CD8-positive, alpha-beta memory T cell (primary cell): ENCODE data around the gene PAIP2B. TPM values are rescaled to one million over a fixed set of nuclear protein-coding genes. Genes with fewer than 3 reads are reported as not detected.
"Not testable (repeated sequence)": the region's sequence is repeated elsewhere in the genome, so short reads cannot be mapped to it uniquely, and the experiment has no call there.

ENCODE experiments used
- CTCF ChIA-PET: fragments of 350-600 bp; sonication (Branson Sonifier 250); formaldehyde crosslinking; loops from one replicate; lab custom pipeline; 2021; ENCODE audit warnings: antibody characterized with exemption; lab: Charles Lee
- POLR2A ChIA-PET: fragments of 350-600 bp; sonication (Branson Sonifier 250); formaldehyde crosslinking; loops from one replicate; lab custom pipeline; 2021; ENCODE audit warnings: antibody characterized with exemption; lab: Charles Lee
- DNase-seq, 5 donors: peaks; one replicate each; pipeline versions ENCODE4 v3.0.0 to v3.0.0-alpha.2; 2020 to 2022; ENCODE audit warnings: mixed read lengths in 1 of 5
- H3K27ac ChIP-seq: one replicate; pipeline ENCODE4 v1.7.0; 2013; ENCODE audit warnings: low read depth, mild to moderate bottlenecking, low read length, moderate library complexity
- H3K27me3 ChIP-seq: 2 replicates; pipeline ENCODE4 v1.7.0; 2013; ENCODE audit warnings: low read length, mild to moderate bottlenecking; ENCODE audit not compliant: insufficient read depth, poor library complexity, severe bottlenecking
- H3K36me3 ChIP-seq: 2 replicates; pipeline ENCODE4 v1.7.0; 2013; ENCODE audit warnings: mild to moderate bottlenecking, low read length, moderate library complexity; ENCODE audit not compliant: insufficient read depth
- H3K4me1 ChIP-seq: 2 replicates; pipeline ENCODE4 v1.7.0; 2013; ENCODE audit warnings: mild to moderate bottlenecking, low read length, moderate library complexity; ENCODE audit not compliant: insufficient read depth
- H3K4me3 ChIP-seq: 2 replicates; pipeline ENCODE4 v1.7.0; 2013; ENCODE audit warnings: mild to moderate bottlenecking, low read length
- H3K9me3 ChIP-seq: 2 replicates; pipeline ENCODE4 v1.7.0; 2013; ENCODE audit warnings: mild to moderate bottlenecking, low read length
- H3K27ac Mint-ChIP-seq, 8 donors: one replicate each; pipeline ENCODE4 v1.8.0; 2020 to 2021; ENCODE audit warnings: mixed read lengths in 8 of 8, mild to moderate bottlenecking in 6 of 8, inconsistent platforms in 3 of 8, moderate library complexity in 3 of 8
- H3K27me3 Mint-ChIP-seq, 2 donors: one replicate each; pipeline ENCODE4 v1.8.0; 2020 to 2021; ENCODE audit warnings: mixed read lengths in 2 of 2, mild to moderate bottlenecking in 1 of 2, moderate library complexity in 1 of 2
- H3K36me3 Mint-ChIP-seq, 3 donors: one replicate each; pipeline ENCODE4 v1.8.0; 2020 to 2021; ENCODE audit warnings: mixed read lengths in 3 of 3, inconsistent platforms in 1 of 3, mild to moderate bottlenecking in 1 of 3
- H3K4me1 Mint-ChIP-seq, 3 donors: one replicate each; pipeline ENCODE4 v1.8.0; 2020 to 2021; ENCODE audit warnings: mixed read lengths in 3 of 3, inconsistent platforms in 1 of 3, mild to moderate bottlenecking in 1 of 3
- H3K4me3 Mint-ChIP-seq, 7 donors: one replicate each; pipeline ENCODE4 v1.8.0; 2020 to 2021; ENCODE audit warnings: mixed read lengths in 7 of 7, mild to moderate bottlenecking in 6 of 7, moderate library complexity in 4 of 7, inconsistent platforms in 2 of 7
- H3K9me3 Mint-ChIP-seq, 5 donors: one replicate each; pipeline ENCODE4 v1.8.0; 2020 to 2022; ENCODE audit warnings: mixed read lengths in 5 of 5, mild to moderate bottlenecking in 3 of 5, moderate library complexity in 2 of 5, inconsistent platforms in 1 of 5
- polyA plus RNA-seq: library from polyadenylated mRNA; unstranded; fragments of 300-500 nt; fragmentation: Illumina TruSeq; gene quantifications from one replicate; pipeline ENCODE4 v1.2.3, GENCODE V29; 2021
- total RNA-seq, 2 experiments: library from RNA; stranded (reverse); gene quantifications; one replicate each; pipeline ENCODE4 v1.2.3, GENCODE V29; 2021

The PAIP2B gene
- total and polyA plus RNA-seq, 3 experiments from 2014 or later: 2.1 to 2.3 (median 2.2) TPM

GRCh38 chr2:71233072-71233471 is 6.2 kb upstream of the PAIP2B start:
- POLR2A ChIA-PET, H3K4me3 ChIP-seq, H3K4me3 Mint-ChIP-seq, H3K4me1 Mint-ChIP-seq, H3K9me3 ChIP-seq, H3K27me3 ChIP-seq, H3K27ac ChIP-seq, DNase-seq, CTCF ChIA-PET, H3K36me3 Mint-ChIP-seq, H3K27ac Mint-ChIP-seq, H3K36me3 ChIP-seq, H3K4me1 ChIP-seq: not testable (repeated sequence)
- peaks cover 8 to 40% of the 10 kb centered on the region in 2 donors for H3K27me3 Mint-ChIP-seq
- H3K9me3 Mint-ChIP-seq: peaks cover 0 to 11% (median 5%) of the 10 kb centered on the region in 5 donors

GRCh38 chr2:71226096-71226964 is 573 bp downstream of the PAIP2B start:
- H3K4me1 Mint-ChIP-seq: peaks cover 17 to 31% (median 26%) of the 10 kb centered on the region in 3 donors
- H3K36me3 Mint-ChIP-seq: peaks cover 0 to 8% (median 4%) of the 10 kb centered on the region in 3 donors
- peaks cover 7 to 12% of the 10 kb centered on the region in 2 donors for H3K27me3 Mint-ChIP-seq
- Histone ChIP-seq H3K27me3 (no peaks in the 10 kb centered on the region), H3K4me1 (peaks cover 12% of the 10 kb centered on the region), H3K4me3 (peak overlapping the region; percentile 78), H3K9me3 (no peaks in the 10 kb centered on the region), H3K36me3 (no peaks in the 10 kb centered on the region), H3K27ac (peak overlapping the region; percentile 62)
- H3K27ac Mint-ChIP-seq: peak overlapping the region; percentile 76 to 99 (median 95)
- ChIA-PET CTCF (interaction anchor here (1.0 to 1.7 kb wide), 4 partner anchors 13 to 105 kb away, joined by 3 to 7 read pairs (median 4); partner anchors contain the start of gene ZNF638), POLR2A (interaction anchor here (1.0 to 1.8 kb wide), 3 partner anchors 50 to 158 kb away, joined by 6 to 14 read pairs (median 7); partner anchors contain the start of genes MCEE, MPHOSPH10 and NAGK)
- H3K4me3 Mint-ChIP-seq: peak overlapping the region; percentile 80 to 98 (median 97)
- DNase-seq: peak in 2 of 5 donors; percentile 6 to 10
- no peaks in the 10 kb centered on the region for H3K9me3 Mint-ChIP-seq

GRCh38 chr2:71224935-71225334 is 2.0 kb downstream of the PAIP2B start:
- DNase-seq: no peak
- POLR2A ChIA-PET: no interaction called here

GRCh38 chr2:71224457-71224856 is 2.4 kb downstream of the PAIP2B start:
- no peak for DNase-seq
- Histone ChIP-seq H3K27ac (no peak overlapping the region), H3K27me3 (no peaks in the 10 kb centered on the region), H3K4me1 (peaks cover 12% of the 10 kb centered on the region), H3K4me3 (no peak overlapping the region), H3K9me3 (no peaks in the 10 kb centered on the region), H3K36me3 (no peaks in the 10 kb centered on the region)
- CTCF ChIA-PET: no interaction called here
- peaks cover 0 to 8% (median 0%) of the 10 kb centered on the region in 3 donors for H3K36me3 Mint-ChIP-seq
- H3K27ac Mint-ChIP-seq: no peak overlapping the region
- H3K4me3 Mint-ChIP-seq: peak overlapping the region in 1 of 7 donors; percentile 80
- no peaks in the 10 kb centered on the region for H3K9me3 Mint-ChIP-seq
- POLR2A ChIA-PET: no interaction called here
- peaks cover 7% of the 10 kb centered on the region in 2 donors for H3K27me3 Mint-ChIP-seq
- H3K4me1 Mint-ChIP-seq: peaks cover 17 to 31% (median 26%) of the 10 kb centered on the region in 3 donors

More at GRCh38 chr2:71224935-71225334, 2.0 kb downstream of the PAIP2B start:
- H3K4me3 ChIP-seq: no peak overlapping the region
- CTCF ChIA-PET: no interaction called here
- Mint-ChIP-seq H3K27ac (no peak overlapping the region), H3K4me3 (peak overlapping the region in 2 of 7 donors; percentile 15 to 80), H3K36me3 (peaks cover 0 to 8% (median under 1%) of the 10 kb centered on the region in 3 donors), H3K9me3 (no peaks in the 10 kb centered on the region), H3K27me3 (peaks cover 6 to 7% of the 10 kb centered on the region in 2 donors), H3K4me1 (peaks cover 17 to 31% (median 26%) of the 10 kb centered on the region in 3 donors)
- no peak overlapping the region for H3K27ac ChIP-seq
- H3K36me3 ChIP-seq: no peaks in the 10 kb centered on the region
- no peaks in the 10 kb centered on the region for H3K9me3 ChIP-seq
- H3K27me3 ChIP-seq: no peaks in the 10 kb centered on the region
- peaks cover 12% of the 10 kb centered on the region for H3K4me1 ChIP-seq

DNA sequence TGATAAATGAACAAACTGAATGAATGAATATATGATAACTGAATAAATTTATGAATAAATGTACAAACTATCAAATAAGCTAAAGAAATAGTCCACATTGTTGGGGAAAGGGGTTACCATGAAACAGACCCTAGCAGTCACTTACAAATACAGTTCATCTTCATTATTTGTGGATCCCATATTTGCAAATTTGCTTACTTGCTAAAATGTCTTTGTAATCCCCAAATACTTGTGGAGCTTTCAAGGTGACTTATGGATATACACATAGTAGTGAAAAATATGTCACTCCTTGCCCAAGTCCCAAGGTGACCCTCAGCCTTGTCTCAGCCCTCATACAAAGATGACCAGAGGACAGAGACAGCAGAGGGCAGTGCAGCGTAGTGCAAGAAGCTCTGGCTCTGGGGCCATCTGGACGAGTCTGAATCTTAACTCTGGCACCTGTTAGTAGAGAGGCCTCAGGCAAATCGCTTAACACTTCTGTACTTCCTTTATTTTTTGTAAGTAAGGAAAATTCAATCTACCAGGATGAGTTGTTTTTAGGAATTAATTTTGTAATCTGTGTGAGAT is 3.1 kb downstream of the PAIP2B start:
- no peaks in the 10 kb centered on the region for H3K27me3 ChIP-seq
- Mint-ChIP-seq H3K27ac (no peak overlapping the region), H3K36me3 (peaks cover 0 to 8% (median 0%) of the 10 kb centered on the region in 3 donors), H3K9me3 (no peaks in the 10 kb centered on the region), H3K4me3 (no peak overlapping the region), H3K27me3 (peaks cover 3 to 7% of the 10 kb centered on the region in 2 donors), H3K4me1 (peaks cover 17 to 31% (median 26%) of the 10 kb centered on the region in 3 donors)
- no peak for DNase-seq
- CTCF ChIA-PET: interaction anchor here (1.5 kb wide), 1 partner anchor 123 kb away, joined by 4 read pairs; no protein-coding TSS in a partner anchor
- H3K9me3 ChIP-seq: no peaks in the 10 kb centered on the region
- no peak overlapping the region for H3K4me3 ChIP-seq
- no peak overlapping the region for H3K27ac ChIP-seq
- peaks cover 12% of the 10 kb centered on the region for H3K4me1 ChIP-seq
- no peaks in the 10 kb centered on the region for H3K36me3 ChIP-seq
- POLR2A ChIA-PET: no interaction called here

DNA sequence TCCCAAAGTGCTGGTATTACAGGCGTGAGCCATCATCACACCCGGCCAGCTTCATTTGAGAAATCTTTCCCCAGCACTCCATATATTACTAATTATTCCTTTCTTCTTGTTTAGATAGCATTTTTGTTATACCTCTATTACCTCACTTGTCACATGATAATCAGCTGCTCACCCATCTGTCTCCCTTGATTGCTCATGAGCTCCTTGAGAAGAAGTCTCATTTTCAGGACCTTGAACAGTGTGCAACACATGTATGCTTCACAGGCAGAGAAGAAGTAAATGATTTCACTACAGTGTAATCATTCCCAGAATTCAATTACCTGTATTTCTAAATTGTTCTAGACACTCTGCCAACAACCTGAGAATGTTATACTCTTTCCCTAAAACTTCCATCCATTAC is 6.2 kb downstream of the PAIP2B start:
- H3K27ac Mint-ChIP-seq: no peak overlapping the region
- ChIA-PET CTCF (interaction anchor here (2.2 kb wide), 1 partner anchor 24 kb away, joined by 4 read pairs; no protein-coding TSS in a partner anchor), POLR2A (no interaction called here)
- no peak overlapping the region for H3K4me3 Mint-ChIP-seq
- no peaks in the 10 kb centered on the region for H3K9me3 ChIP-seq
- H3K36me3 Mint-ChIP-seq: peaks cover 0 to 2% (median 0%) of the 10 kb centered on the region in 3 donors
- H3K4me3 ChIP-seq: no peak overlapping the region
- H3K27ac ChIP-seq: no peak overlapping the region
- H3K27me3 ChIP-seq: no peaks in the 10 kb centered on the region
- peaks cover 3 to 4% of the 10 kb centered on the region in 2 donors for H3K27me3 Mint-ChIP-seq
- peaks cover 5 to 15% (median 11%) of the 10 kb centered on the region in 3 donors for H3K4me1 Mint-ChIP-seq
- H3K4me1 ChIP-seq: peaks cover 3% of the 10 kb centered on the region
- no peak for DNase-seq
- H3K36me3 ChIP-seq: no peaks in the 10 kb centered on the region
- H3K9me3 Mint-ChIP-seq: no peaks in the 10 kb centered on the region

- Mint-ChIP-seq H3K27ac (no peak overlapping the region), H3K4me3 (no peak overlapping the region), H3K9me3 (no peaks in the 10 kb centered on the region), H3K4me1 (no peaks in the 10 kb centered on the region), H3K36me3 (no peaks in the 10 kb centered on the region), H3K27me3 (peaks cover 2 to 3% of the 10 kb centered on the region in 2 donors)
- no peak overlapping the region for H3K27ac ChIP-seq
- no peaks in the 10 kb centered on the region for H3K27me3 ChIP-seq
- no peak overlapping the region for H3K4me3 ChIP-seq
- no peaks in the 10 kb centered on the region for H3K4me1 ChIP-seq
- no peaks in the 10 kb centered on the region for H3K36me3 ChIP-seq
- POLR2A ChIA-PET: no interaction called here
- no peak for DNase-seq
- H3K9me3 ChIP-seq: no peaks in the 10 kb centered on the region
- CTCF ChIA-PET: no interaction called here
Measured at GRCh38 chr2:71216501-71216900, 10.4 kb downstream of the PAIP2B start.

- ChIA-PET CTCF (no interaction called here), POLR2A (no interaction called here)
- no peak overlapping the region for H3K27ac ChIP-seq
- no peak for DNase-seq
- no peaks in the 10 kb centered on the region for H3K9me3 ChIP-seq
- Mint-ChIP-seq H3K9me3 (no peaks in the 10 kb centered on the region), H3K36me3 (no peaks in the 10 kb centered on the region), H3K27me3 (peaks cover 2 to 3% of the 10 kb centered on the region in 2 donors), H3K4me1 (no peaks in the 10 kb centered on the region), H3K27ac (peak overlapping the region in 1 of 8 donors; percentile 52), H3K4me3 (no peak overlapping the region)
- H3K36me3 ChIP-seq: no peaks in the 10 kb centered on the region
- no peaks in the 10 kb centered on the region for H3K4me1 ChIP-seq
- no peaks in the 10 kb centered on the region for H3K27me3 ChIP-seq
- no peak overlapping the region for H3K4me3 ChIP-seq
Measured at GRCh38 chr2:71215447-71215846, 11.5 kb downstream of the PAIP2B start.
